Cardiac fibroblast (primary cell): Measurements from ENCODE around the gene BACH2.

Experiments used
- DNase-seq, 2 donors: peaks; one replicate each; pipeline versions ENCODE4 v3.0.0 to v3.0.0-alpha.2; 2010; ENCODE audit warnings: low read depth in 2 of 2
- H3K4me3 ChIP-seq, 2 donors: replicated peaks in 1 of 2; 1 replicate in 1 of 2; 2 replicates in 1 of 2; pipeline ENCODE4 v1.5.1; 2011; ENCODE audit warnings: low read depth in 2 of 2, low read length in 2 of 2, mild to moderate bottlenecking in 2 of 2, moderate library complexity in 1 of 2
- CTCF ChIP-seq: IDR thresholded peaks from one replicate; pipeline ENCODE4 v1.5.1; 2011; ENCODE audit warnings: low read depth, mild to moderate bottlenecking, low read length, inconsistent platforms

BACH2 gene

GRCh38 chr6:90098627-90099026 is 198.0 kb downstream of the BACH2 start:
- no peak overlapping the region for H3K4me3 ChIP-seq
- peak in 1 of 2 donors; percentile 42 for DNase-seq

GRCh38 chr6:90098001-90098531 is 198.6 kb downstream of the BACH2 start:
- peak; percentile 14 for TF ChIP-seq CTCF
- peak; percentile 81 to 95 for DNase-seq
- H3K4me3 ChIP-seq, result no peak overlapping the region

More at GRCh38 chr6:90098627-90099026, 198.0 kb downstream of the BACH2 start:
- no peak for TF ChIP-seq CTCF

- H3K4me3 ChIP-seq, result no peak overlapping the region
- peak in 1 of 2 donors; percentile 10 for DNase-seq
- no peak for TF ChIP-seq CTCF
Measured at GRCh38 chr6:90097356-90097755, 199.3 kb downstream of the BACH2 start.

GRCh38 chr6:90096818-90097217 is 199.8 kb downstream of the BACH2 start:
- no peak for DNase-seq
- TF ChIP-seq CTCF, result no peak
- H3K4me3 ChIP-seq, result no peak overlapping the region

GRCh38 chr6:90095788-90096187 is 200.9 kb downstream of the BACH2 start:
- H3K4me3 ChIP-seq, result no peak overlapping the region

GRCh38 chr6:90095145-90095544 is 201.5 kb downstream of the BACH2 start:
- no peak for TF ChIP-seq CTCF
- no peak for DNase-seq
- H3K4me3 ChIP-seq, result no peak overlapping the region

More at GRCh38 chr6:90095788-90096187, 200.9 kb downstream of the BACH2 start:
- no peak for DNase-seq
- no peak for TF ChIP-seq CTCF

GRCh38 chr6:90093558-90094073 is 203.0 kb downstream of the BACH2 start:
- TF ChIP-seq CTCF, result no peak
- H3K4me3 ChIP-seq, result no peak overlapping the region
- DNase-seq, result no peak
